Effector memory CD4-positive, alpha-beta T cell (primary cell): ENCODE measurements around the gene HAUS5.

Source experiments
- DNase-seq, 3 donors: peaks; one replicate each; pipeline ENCODE4 v3.0.0-alpha.2; 2020
- H3K27ac ChIP-seq: 2 replicates; pipeline ENCODE4 v1.7.0; 2013; ENCODE audit warnings: mild to moderate bottlenecking, low read length, moderate library complexity; ENCODE audit not compliant: insufficient read depth, poor library complexity, severe bottlenecking
- H3K27me3 ChIP-seq: replicated peaks from 2 replicates; pipeline ENCODE4 v1.7.0; 2013; ENCODE audit warnings: mild to moderate bottlenecking, low read length; ENCODE audit not compliant: insufficient read depth, control insufficient read depth, poor library complexity, severe bottlenecking
- H3K36me3 ChIP-seq: 2 replicates; pipeline ENCODE4 v1.7.0; 2013; ENCODE audit warnings: mild to moderate bottlenecking, low read length, moderate library complexity; ENCODE audit not compliant: control insufficient read depth, insufficient read depth
- H3K4me1 ChIP-seq: 2 replicates; pipeline ENCODE4 v1.7.0; 2013; ENCODE audit warnings: low read length, mild to moderate bottlenecking; ENCODE audit not compliant: control insufficient read depth, insufficient read depth, poor library complexity, severe bottlenecking
- H3K4me3 ChIP-seq: 2 replicates; pipeline ENCODE4 v1.7.0; 2013; ENCODE audit warnings: low read length, low read depth, mild to moderate bottlenecking; ENCODE audit not compliant: insufficient read depth, poor library complexity, severe bottlenecking
- H3K9me3 ChIP-seq: 2 replicates; pipeline ENCODE4 v1.7.0; 2013; ENCODE audit warnings: mild to moderate bottlenecking, low read length, moderate library complexity; ENCODE audit not compliant: control insufficient read depth
- total RNA-seq, 3 donors: gene quantifications; one replicate each; lab custom pipeline; 2026; lab: John Stamatoyannopoulos, UW

HAUS5 gene, protein sequence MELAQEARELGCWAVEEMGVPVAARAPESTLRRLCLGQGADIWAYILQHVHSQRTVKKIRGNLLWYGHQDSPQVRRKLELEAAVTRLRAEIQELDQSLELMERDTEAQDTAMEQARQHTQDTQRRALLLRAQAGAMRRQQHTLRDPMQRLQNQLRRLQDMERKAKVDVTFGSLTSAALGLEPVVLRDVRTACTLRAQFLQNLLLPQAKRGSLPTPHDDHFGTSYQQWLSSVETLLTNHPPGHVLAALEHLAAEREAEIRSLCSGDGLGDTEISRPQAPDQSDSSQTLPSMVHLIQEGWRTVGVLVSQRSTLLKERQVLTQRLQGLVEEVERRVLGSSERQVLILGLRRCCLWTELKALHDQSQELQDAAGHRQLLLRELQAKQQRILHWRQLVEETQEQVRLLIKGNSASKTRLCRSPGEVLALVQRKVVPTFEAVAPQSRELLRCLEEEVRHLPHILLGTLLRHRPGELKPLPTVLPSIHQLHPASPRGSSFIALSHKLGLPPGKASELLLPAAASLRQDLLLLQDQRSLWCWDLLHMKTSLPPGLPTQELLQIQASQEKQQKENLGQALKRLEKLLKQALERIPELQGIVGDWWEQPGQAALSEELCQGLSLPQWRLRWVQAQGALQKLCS
- total RNA-seq, result 28.5 to 40.1 (median 33.2) reads per million in 3 donors

DNA sequence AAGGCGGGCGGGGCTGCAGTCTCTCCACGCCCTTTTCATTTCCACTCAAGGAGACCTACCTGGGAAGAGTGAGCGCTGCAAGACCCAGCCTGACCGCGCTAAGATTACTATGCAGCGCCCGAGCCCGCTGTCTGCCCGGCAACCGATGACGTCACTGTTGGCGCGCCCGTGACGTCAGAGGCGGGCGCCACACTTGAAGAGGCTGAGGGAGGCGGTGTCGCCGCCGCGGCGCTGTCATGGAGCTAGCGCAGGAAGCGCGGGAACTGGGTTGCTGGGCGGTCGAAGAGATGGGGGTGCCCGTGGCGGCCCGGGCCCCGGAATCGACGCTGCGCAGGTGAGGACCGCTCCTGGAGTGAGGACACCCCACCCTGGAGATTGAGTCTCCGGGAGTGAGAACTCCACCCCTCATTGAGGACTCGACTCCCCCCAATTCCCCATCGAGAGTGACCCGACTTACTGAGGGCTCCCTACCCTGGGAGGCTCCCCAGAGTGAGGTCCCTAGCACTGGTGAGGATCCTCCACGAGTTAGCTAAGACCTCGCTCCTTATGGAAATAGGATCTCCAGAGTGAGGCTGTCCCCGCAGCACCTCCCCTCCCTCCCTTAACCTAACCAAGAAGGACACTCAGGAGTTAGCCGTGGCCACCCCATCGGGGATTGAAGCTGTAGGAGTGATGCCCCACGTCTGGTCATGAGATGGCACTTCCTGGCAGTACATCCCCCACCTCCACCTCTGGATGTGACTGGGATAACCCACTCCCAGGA is at the start of gene HAUS5:
TSS of gene HAUS5 (plus strand) at position 177 of the 763 bp plus-strand sequence. CDS start at position 237, 60 bp downstream.
- H3K9me3 ChIP-seq, result no peaks in the 10 kb centered on the region
- no peaks in the 10 kb centered on the region for H3K36me3 ChIP-seq
- peak within 1 kb of the TSS; percentile 39 for H3K4me3 ChIP-seq
- peak; percentile 91 to 93 (median 93) for DNase-seq
- H3K27ac ChIP-seq, result peak within 1 kb of the TSS; percentile 65
- no peaks in the 10 kb centered on the region for H3K27me3 ChIP-seq
- H3K4me1 ChIP-seq, result peaks cover 22% of the 10 kb centered on the region

DNA sequence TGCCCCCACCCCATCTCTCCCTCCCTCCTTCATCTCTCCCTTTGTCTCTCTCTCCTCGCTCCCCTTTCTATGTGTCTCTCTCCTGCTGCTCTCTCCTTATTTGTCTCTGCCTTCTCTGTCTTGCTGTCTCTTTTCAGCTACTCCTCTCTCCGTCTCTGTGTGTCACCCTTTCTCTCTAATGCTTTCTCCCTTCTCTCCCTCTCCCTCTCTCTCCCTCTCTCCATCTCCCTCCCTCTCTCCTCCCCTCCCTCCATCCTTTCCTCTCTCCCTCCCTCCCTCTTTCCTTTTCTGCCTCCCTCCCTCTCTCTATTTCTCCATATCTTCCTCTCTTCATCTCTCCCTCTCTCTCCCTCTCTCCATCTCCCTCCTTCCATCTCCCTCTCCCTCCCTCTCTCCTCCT is 49.8 kb upstream of the HAUS5 start:
- no peaks in the 10 kb centered on the region for H3K36me3 ChIP-seq
- no peaks in the 10 kb centered on the region for H3K9me3 ChIP-seq
- H3K27me3 ChIP-seq, result peaks cover 10% of the 10 kb centered on the region

DNA sequence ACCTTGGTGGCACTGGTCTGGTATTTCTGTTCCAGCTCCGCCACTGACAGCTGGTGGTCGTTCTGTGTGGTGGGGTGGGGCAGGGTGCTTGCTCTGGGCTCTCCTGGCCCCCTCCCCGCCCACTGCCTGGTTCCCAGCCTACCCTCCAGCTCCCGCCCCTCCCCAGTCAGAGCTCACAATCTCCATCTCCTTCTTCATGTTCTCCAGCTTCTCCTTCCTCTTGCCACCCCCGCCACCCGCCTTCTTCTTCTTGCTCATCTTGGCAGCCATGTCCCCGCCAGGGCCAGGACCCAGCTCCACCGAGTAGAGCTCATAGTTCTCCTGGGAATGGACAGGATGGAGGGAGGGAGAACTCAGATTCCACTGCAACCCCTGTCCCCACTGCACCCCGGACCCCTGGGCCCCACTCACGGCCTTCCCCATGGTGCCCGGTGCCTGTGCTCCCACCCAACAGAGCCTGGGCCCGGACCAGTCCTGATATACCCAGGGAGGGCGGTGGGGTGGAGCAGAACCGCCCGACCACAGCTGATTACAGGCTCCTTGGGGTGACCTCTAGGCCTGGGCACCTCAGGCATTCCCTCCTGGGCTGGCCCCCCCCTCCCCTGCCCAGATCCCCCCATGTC is 49.2 kb upstream of the HAUS5 start, which contains the start of gene ATP4A:
TSS of gene ATP4A (minus strand) at position 452 of the 623 bp plus-strand sequence. CDS start at position 423, 29 bp downstream.
- no peak for DNase-seq
- no peaks in the 10 kb centered on the region for H3K9me3 ChIP-seq
- H3K27ac ChIP-seq, result no peak within 1 kb of the TSS
- peaks cover 10% of the 10 kb centered on the region for H3K27me3 ChIP-seq
- H3K4me1 ChIP-seq, result peaks cover 2% of the 10 kb centered on the region
- H3K36me3 ChIP-seq, result no peaks in the 10 kb centered on the region
- H3K4me3 ChIP-seq, result no peak within 1 kb of the TSS

More for the DNA sequence above, 49.8 kb upstream of the HAUS5 start:
- peaks cover 8% of the 10 kb centered on the region for H3K4me1 ChIP-seq
- H3K27ac ChIP-seq, result no peak overlapping the region
- no peak overlapping the region for H3K4me3 ChIP-seq
- DNase-seq, result no peak

DNA sequence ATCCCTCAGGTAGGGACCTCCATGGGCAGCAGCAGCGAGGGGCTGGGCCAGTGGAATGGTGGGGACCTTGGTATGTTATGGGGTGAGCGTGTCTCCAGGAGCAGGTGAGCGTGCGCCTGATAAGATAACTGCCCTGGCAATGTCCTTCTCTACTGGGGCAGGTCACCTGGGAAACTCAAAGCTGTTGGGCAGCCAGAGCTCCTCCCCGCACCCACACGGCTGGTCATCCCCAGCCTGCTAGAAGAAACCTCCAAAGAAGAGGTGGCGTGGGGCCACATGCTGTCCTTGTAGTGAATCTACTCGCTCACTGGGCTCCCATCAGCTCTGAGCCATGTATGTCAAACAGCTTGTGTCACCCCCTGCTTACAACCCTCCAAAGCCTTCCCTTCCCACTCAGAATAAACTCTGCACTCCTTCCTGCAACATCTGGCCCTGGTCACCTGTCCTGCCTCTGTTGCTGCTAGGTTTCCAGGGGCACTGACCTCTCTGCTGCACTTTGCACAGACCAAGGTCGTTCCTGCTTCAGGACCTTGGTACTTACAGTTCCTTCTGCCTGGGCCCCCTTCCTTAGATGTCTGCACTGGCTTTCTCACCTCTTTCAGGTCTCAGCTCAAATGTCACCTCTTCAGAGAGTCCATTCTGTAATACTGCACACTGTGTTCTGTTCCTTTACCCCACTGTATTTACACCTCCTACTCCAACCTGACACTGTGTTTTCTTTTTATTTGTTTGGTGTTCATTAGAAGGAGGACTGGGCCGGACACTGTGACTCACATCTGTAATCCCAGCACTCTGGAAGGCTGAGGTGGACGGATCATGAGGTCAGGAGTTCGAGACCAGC is 47.3 kb upstream of the HAUS5 start:
- no peak for DNase-seq
- no peaks in the 10 kb centered on the region for H3K9me3 ChIP-seq
- H3K4me1 ChIP-seq, result no peaks in the 10 kb centered on the region
- H3K27ac ChIP-seq, result no peak overlapping the region
- peaks cover 4% of the 10 kb centered on the region for H3K27me3 ChIP-seq
- H3K4me3 ChIP-seq, result no peak overlapping the region
- no peaks in the 10 kb centered on the region for H3K36me3 ChIP-seq

DNA sequence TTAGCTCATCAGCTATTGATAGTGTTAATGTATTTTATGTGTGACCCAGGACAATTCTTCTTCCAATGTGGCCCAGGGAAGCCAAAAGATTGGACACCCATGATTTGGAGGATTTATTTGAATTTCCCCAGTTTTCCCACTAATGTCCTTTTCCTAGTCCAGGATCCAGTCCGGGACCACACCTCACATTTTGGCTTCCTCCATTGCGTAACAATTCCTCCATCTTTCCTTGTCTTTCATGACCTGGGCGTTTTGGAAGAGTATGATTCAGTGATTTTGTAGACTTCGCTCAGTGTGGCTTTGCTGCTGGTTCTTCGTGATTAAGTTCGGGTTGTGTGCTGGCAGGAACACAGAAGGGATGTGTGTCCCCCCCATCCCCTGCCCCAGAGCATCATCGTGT is 45.8 kb upstream of the HAUS5 start:
- no peak overlapping the region for H3K27ac ChIP-seq
- H3K36me3 ChIP-seq, result no peaks in the 10 kb centered on the region
- no peak for DNase-seq
- H3K27me3 ChIP-seq, result peaks cover 4% of the 10 kb centered on the region
- H3K4me3 ChIP-seq, result no peak overlapping the region
- H3K9me3 ChIP-seq, result no peaks in the 10 kb centered on the region
- H3K4me1 ChIP-seq, result no peaks in the 10 kb centered on the region

DNA sequence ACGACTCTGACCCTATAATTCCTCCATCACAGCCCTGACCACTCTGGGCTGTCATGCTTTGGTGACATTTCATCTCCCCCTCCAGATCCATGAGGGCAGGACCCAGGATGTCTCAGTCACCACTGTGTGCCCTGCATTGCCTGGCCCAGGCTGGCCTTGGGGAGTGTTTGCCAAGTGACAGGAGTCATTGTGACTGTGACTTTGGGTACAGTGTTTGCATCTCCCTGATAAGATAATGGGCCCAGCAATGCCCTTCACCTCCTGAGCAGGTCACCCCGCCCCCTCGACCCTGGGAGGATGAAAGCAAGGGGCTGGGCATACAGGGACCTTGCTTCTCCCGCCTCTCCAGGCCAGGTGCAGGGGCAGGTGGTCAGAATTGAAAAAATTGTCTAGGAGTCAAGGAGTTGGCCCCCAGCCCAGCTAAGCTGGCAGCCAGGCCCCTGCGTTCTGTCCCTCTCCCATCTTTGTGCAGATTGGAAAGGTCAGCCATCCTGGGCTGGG is 43.2 kb upstream of the HAUS5 start:
- Histone ChIP-seq H3K9me3 (no peaks in the 10 kb centered on the region), H3K4me1 (no peaks in the 10 kb centered on the region), H3K27me3 (peaks cover 4% of the 10 kb centered on the region), H3K27ac (no peak overlapping the region), H3K4me3 (no peak overlapping the region), H3K36me3 (no peaks in the 10 kb centered on the region)
- no peak for DNase-seq

DNA sequence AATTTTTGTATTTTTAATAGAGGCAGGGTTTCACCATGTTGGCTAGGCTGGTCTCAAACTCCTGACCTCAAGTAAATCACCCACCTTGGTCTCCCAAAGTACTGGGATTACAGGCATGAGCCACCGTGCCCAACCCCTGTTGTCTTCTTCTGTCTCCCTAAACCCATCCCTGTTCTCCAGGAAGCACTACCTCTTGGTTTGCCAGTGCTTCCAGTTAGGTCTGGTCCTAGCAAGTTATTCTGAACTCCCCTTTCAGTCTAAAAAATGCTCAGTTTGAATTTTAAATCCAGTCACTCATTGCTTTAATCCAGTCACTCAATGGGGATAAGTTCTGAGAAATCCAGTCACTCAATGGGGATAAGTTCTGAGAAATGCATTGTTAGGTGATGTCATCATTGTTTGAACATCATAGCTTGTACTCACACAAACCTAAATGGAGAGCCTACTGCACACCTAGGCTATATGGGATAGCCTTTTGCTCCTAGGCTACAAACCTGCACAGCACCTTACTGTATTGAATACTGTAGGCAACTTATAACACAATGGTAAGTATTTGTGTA is 41.0 kb upstream of the HAUS5 start:
- H3K4me1 ChIP-seq, result no peaks in the 10 kb centered on the region
- H3K27me3 ChIP-seq, result peaks cover 4% of the 10 kb centered on the region
- no peak overlapping the region for H3K4me3 ChIP-seq
- H3K27ac ChIP-seq, result no peak overlapping the region
- DNase-seq, result no peak
- no peaks in the 10 kb centered on the region for H3K9me3 ChIP-seq
- H3K36me3 ChIP-seq, result no peaks in the 10 kb centered on the region

DNA sequence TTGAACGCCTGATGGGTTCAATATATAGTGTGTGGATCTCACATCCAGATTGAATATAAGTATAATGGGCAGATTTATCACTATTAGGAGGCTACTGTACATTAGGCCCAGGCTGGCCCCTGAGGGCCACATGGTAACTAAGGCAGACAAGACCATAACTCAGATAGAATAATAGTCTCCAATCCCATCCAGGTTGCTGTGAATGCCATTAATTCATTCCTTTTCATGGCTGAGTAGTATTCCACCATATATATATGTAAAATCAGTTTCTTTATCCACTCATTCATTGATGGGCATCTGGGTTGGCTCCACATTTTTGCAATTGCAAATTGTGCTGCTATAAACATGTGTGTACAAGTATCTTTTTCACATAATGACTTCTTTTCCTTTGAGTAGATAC is 34.6 kb upstream of the HAUS5 start:
- Histone ChIP-seq H3K4me1 (no peaks in the 10 kb centered on the region), H3K4me3 (no peak overlapping the region), H3K27me3 (no peaks in the 10 kb centered on the region), H3K9me3 (no peaks in the 10 kb centered on the region), H3K36me3 (no peaks in the 10 kb centered on the region), H3K27ac (no peak overlapping the region)
- no peak for DNase-seq

DNA sequence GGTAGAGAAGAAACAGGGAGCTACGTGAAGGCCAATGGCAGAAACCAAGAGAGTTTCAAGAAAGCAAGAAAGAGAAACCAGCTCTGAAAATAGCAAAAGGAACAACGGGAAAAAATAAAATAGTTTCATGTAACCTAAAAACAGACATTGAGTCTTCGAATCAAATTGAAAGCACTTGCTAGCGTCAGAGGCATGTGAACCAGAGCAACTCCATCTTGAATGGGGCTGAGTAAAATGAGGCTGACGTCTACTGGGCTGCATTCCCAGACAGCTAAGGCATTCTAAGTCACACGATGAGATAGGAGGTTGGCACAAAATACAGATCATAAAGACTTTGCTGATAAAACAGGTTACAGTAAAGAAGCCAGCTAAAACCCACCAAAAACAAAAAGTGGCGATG is 33.8 kb upstream of the HAUS5 start:
- Histone ChIP-seq H3K9me3 (no peaks in the 10 kb centered on the region), H3K4me1 (no peaks in the 10 kb centered on the region), H3K27ac (no peak overlapping the region), H3K4me3 (no peak overlapping the region), H3K36me3 (no peaks in the 10 kb centered on the region), H3K27me3 (no peaks in the 10 kb centered on the region)
- no peak for DNase-seq
